Kasumi-1 (cell line): Measurements from ENCODE around the gene DCLK2.

ENCODE experiments used
- DNase-seq, 2 experiments: peaks; one replicate each; lab custom pipeline; 2025; lab: John Stamatoyannopoulos, UW

DCLK2 gene

GRCh38 chr4:150240011-150240410 is 161.8 kb downstream of the DCLK2 start:
- DNase-seq, result no peak

- peak; percentile 37 to 51 for DNase-seq
These were observed 164.7 kb downstream of the DCLK2 start for GRCh38 chr4:150242820-150243458.

GRCh38 chr4:150243932-150244331 is 165.7 kb downstream of the DCLK2 start:
- no peak for DNase-seq

- DNase-seq, result no peak
These were observed 166.4 kb downstream of the DCLK2 start for GRCh38 chr4:150244600-150244999.

GRCh38 chr4:150247184-150247583 is 168.9 kb downstream of the DCLK2 start:
- DNase-seq, result no peak

- no peak for DNase-seq
These were observed 169.9 kb downstream of the DCLK2 start for GRCh38 chr4:150248181-150248580.

- no peak for DNase-seq
These were observed 172.2 kb downstream of the DCLK2 start for GRCh38 chr4:150250293-150250997.

- DNase-seq, result no peak
These were observed 172.9 kb downstream of the DCLK2 start for GRCh38 chr4:150250998-150251651.

- DNase-seq, result no peak
These were observed 173.5 kb downstream of the DCLK2 start for GRCh38 chr4:150251752-150252190.

- no peak for DNase-seq
These were observed 174.1 kb downstream of the DCLK2 start for GRCh38 chr4:150252306-150252705.

GRCh38 chr4:150252741-150253140 is 174.5 kb downstream of the DCLK2 start:
- DNase-seq, result no peak

GRCh38 chr4:150253416-150253815 is 175.2 kb downstream of the DCLK2 start:
- DNase-seq, result no peak

GRCh38 chr4:150253965-150254630 is 175.9 kb downstream of the DCLK2 start:
- DNase-seq, result peak; percentile 55 to 65

- no peak for DNase-seq
These were observed 177.5 kb downstream of the DCLK2 start for GRCh38 chr4:150255610-150256224.

GRCh38 chr4:150256225-150256620 is 178.0 kb downstream of the DCLK2 start:
- no peak for DNase-seq

- DNase-seq, result peak in 1 of 2 experiments; percentile 7
These were observed 178.8 kb downstream of the DCLK2 start for GRCh38 chr4:150256841-150257730.

GRCh38 chr4:150258569-150258968 is 180.3 kb downstream of the DCLK2 start:
- no peak for DNase-seq

GRCh38 chr4:150259861-150260567 is 181.8 kb downstream of the DCLK2 start:
- no peak for DNase-seq

- DNase-seq, result no peak
These were observed 183.3 kb downstream of the DCLK2 start for GRCh38 chr4:150261571-150261970.

- no peak for DNase-seq
These were observed 184.4 kb downstream of the DCLK2 start for GRCh38 chr4:150262611-150263010.
